HEK293 (cell line): ENCODE data around the gene TEX13D.

ENCODE experiments used
- CTCF ChIA-PET: fragments of 350-600 bp; formaldehyde crosslinking; extraction: SDS; loops from one replicate; lab custom pipeline; 2021; ENCODE audit warnings: antibody characterized with exemption; lab: Yijun Ruan, JAX
- POLR2A ChIA-PET: fragments of 300-600 bp; formaldehyde crosslinking; extraction: SDS; loops from one replicate; lab custom pipeline; 2020; ENCODE audit warnings: antibody characterized with exemption, inconsistent platforms; lab: Yijun Ruan, JAX
- H3K27ac ChIP-seq: fragments of 200-500 bp; sonication (Bioruptor generic); 2 replicates; pipeline ENCODE4 v1.5.1; 2014; ENCODE audit warnings: low read depth, low read length, control low read depth, inconsistent platforms; ENCODE audit errors: extremely low read depth
- H3K36me3 ChIP-seq, 2 experiments: fragments of 200-500 bp in 1 of 2; sonication (Bioruptor generic) in 1 of 2; 1 replicate in 1 of 2; 2 replicates in 1 of 2; pipeline ENCODE4 v1.5.1; 2014 to 2017; ENCODE audit warnings: inconsistent platforms in 2 of 2, low read length in 2 of 2; ENCODE audit not compliant: control insufficient read depth in 2 of 2, insufficient read depth in 1 of 2
- H3K4me1 ChIP-seq: fragments of 200-500 bp; sonication (Bioruptor generic); 2 replicates; pipeline ENCODE4 v1.5.1; 2014; ENCODE audit warnings: mild to moderate bottlenecking, low read length, inconsistent platforms; ENCODE audit not compliant: control insufficient read depth, insufficient read depth
- H3K4me3 ChIP-seq: 2 replicates; pipeline ENCODE4 v1.5.1; 2011; ENCODE audit warnings: low read depth, mild to moderate bottlenecking, control low read depth, low read length, moderate library complexity
- H3K9me3 ChIP-seq: fragments of 200-500 bp; sonication (Bioruptor generic); 2 replicates; pipeline ENCODE4 v1.5.1; 2014; ENCODE audit warnings: low read depth, low read length, inconsistent platforms; ENCODE audit not compliant: control insufficient read depth, insufficient read depth
- FEZF1 ChIP-seq: fragments of 450-650 bp; formaldehyde crosslinking; IDR thresholded peaks from 2 replicates; pipeline ENCODE4 v1.5.1; 2016; ENCODE audit warnings: missing biosample characterization, missing genetic modification characterization
- OSR2 ChIP-seq: fragments of 450-650 bp; formaldehyde crosslinking; IDR thresholded peaks from 2 replicates; pipeline ENCODE4 v1.5.1; 2016; ENCODE audit warnings: missing biosample characterization, missing genetic modification characterization
- PRDM10 ChIP-seq: fragments of 450-650 bp; formaldehyde crosslinking; IDR thresholded peaks from 2 replicates; pipeline ENCODE4 v1.5.1; 2016; ENCODE audit warnings: missing biosample characterization, missing genetic modification characterization
- SP7 ChIP-seq: fragments of 450-650 bp; formaldehyde crosslinking; IDR thresholded peaks from 2 replicates; pipeline ENCODE4 v1.5.1; 2016; ENCODE audit warnings: missing biosample characterization, missing genetic modification characterization
- ZBTB48 ChIP-seq: fragments of 450-650 bp; formaldehyde crosslinking; IDR thresholded peaks from 2 replicates; pipeline ENCODE4 v1.5.1; 2016; ENCODE audit warnings: missing biosample characterization, missing genetic modification characterization
- ZNF112 ChIP-seq: fragments of 450-650 bp; formaldehyde crosslinking; IDR thresholded peaks from 2 replicates; pipeline ENCODE4 v1.5.0; 2017; ENCODE audit warnings: missing biosample characterization, missing genetic modification characterization
- ZNF133 ChIP-seq: fragments of 450-650 bp; formaldehyde crosslinking; IDR thresholded peaks from 2 replicates; pipeline ENCODE4 v1.5.1; 2016; ENCODE audit warnings: missing biosample characterization, missing genetic modification characterization
- ZNF146 ChIP-seq: fragments of 450-650 bp; formaldehyde crosslinking; IDR thresholded peaks from 2 replicates; pipeline ENCODE4 v1.5.1; 2016; ENCODE audit warnings: missing biosample characterization, missing genetic modification characterization
- ZNF266 ChIP-seq: fragments of 450-650 bp; formaldehyde crosslinking; IDR thresholded peaks from 2 replicates; pipeline ENCODE4 v1.5.1; 2016; ENCODE audit warnings: missing biosample characterization, missing genetic modification characterization, low read depth
- ZNF404 ChIP-seq: fragments of 450-650 bp; formaldehyde crosslinking; IDR thresholded peaks from 2 replicates; pipeline ENCODE4 v1.5.1; 2017; ENCODE audit warnings: missing biosample characterization, missing genetic modification characterization
- ZNF433 ChIP-seq: fragments of 450-650 bp; formaldehyde crosslinking; IDR thresholded peaks from 2 replicates; pipeline ENCODE4 v1.5.1; 2016; ENCODE audit warnings: missing biosample characterization, missing genetic modification characterization, low read depth
- ZNF664 ChIP-seq: fragments of 450-650 bp; formaldehyde crosslinking; IDR thresholded peaks from 2 replicates; pipeline ENCODE4 v1.5.1; 2016; ENCODE audit warnings: missing biosample characterization, missing genetic modification characterization
- ZNF677 ChIP-seq: fragments of 450-650 bp; IDR thresholded peaks from 2 replicates; pipeline ENCODE4 v1.5.0; 2018; ENCODE audit warnings: missing biosample characterization, mild to moderate bottlenecking, missing genetic modification characterization, moderate library complexity
- ZNF76 ChIP-seq: fragments of 450-650 bp; formaldehyde crosslinking; IDR thresholded peaks from 2 replicates; pipeline ENCODE4; 2016; ENCODE audit warnings: low read depth, missing biosample characterization, missing genetic modification characterization, borderline replicate concordance
- ZSCAN16 ChIP-seq: fragments of 450-650 bp; formaldehyde crosslinking; IDR thresholded peaks from 2 replicates; pipeline ENCODE4 v1.5.1; 2016; ENCODE audit warnings: missing biosample characterization, missing genetic modification characterization
- ZSCAN30 ChIP-seq: fragments of 450-650 bp; IDR thresholded peaks from 2 replicates; pipeline ENCODE4 v1.5.1; 2018; ENCODE audit warnings: missing biosample characterization, mild to moderate bottlenecking, missing genetic modification characterization, moderate library complexity
- TF ChIP-seq, protein P1 (sequence below): fragments of 450-650 bp; formaldehyde crosslinking; IDR thresholded peaks from 2 replicates; pipeline ENCODE4 v1.5.1; 2017; ENCODE audit warnings: missing biosample characterization, missing genetic modification characterization
- TF ChIP-seq, protein P2 (sequence below): fragments of 450-650 bp; formaldehyde crosslinking; IDR thresholded peaks from 2 replicates; pipeline ENCODE4 v1.5.1; 2016; ENCODE audit warnings: missing biosample characterization, missing genetic modification characterization
- TF ChIP-seq, protein P3 (sequence below): fragments of 450-650 bp; formaldehyde crosslinking; IDR thresholded peaks from 2 replicates; pipeline ENCODE4 v1.5.1; 2016; ENCODE audit warnings: missing biosample characterization, missing genetic modification characterization, borderline replicate concordance

Gene TEX13D

DNA sequence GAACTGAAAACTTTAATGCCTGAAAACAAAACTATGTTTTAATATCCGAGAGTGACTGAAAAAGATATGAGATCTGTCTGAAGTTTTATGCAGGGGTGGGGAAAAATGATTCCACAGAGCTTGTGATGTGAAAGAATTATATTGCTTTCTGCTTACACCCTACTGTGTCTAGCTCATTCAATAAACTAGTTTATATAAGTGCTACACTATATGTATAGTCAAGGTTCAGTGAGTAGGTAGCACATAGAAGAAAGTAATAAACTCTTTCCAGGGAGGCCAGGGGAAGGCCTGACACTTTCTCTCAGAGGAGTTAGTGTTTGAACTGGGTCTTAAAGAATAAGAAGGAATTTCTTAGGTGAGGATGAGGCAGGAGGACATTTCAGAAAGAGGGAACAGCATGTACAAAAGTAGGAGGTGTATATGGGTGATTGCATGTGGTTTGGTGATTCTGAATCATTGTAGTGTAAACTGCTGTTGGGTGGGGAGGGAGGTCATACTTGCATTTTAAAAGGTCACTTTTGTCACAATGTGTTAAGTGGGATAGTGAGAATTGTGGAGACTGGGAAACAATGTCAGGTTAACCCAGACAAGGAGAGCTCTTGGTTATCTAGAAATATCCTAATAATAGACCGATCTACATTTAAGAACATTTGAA is 25.1 kb upstream of the TEX13D start (continued):
- TF ChIP-seq ZNF133 (tag by site-specific recombination) = no peak
- TF ChIP-seq PRDM10 = no peak
- TF ChIP-seq ZSCAN16 (tag by site-specific recombination) = no peak
- no peak for TF ChIP-seq ZNF146 (tag by site-specific recombination)
- no peak for TF ChIP-seq ZNF266
- TF ChIP-seq SP7 (tag by site-specific recombination) = no peak
- no peak for TF ChIP-seq ZNF677 (tag by site-specific recombination)
- peak; percentile 68; the same call in 1 of the 2 replicates for TF ChIP-seq OSR2 (tag by site-specific recombination)

DNA sequence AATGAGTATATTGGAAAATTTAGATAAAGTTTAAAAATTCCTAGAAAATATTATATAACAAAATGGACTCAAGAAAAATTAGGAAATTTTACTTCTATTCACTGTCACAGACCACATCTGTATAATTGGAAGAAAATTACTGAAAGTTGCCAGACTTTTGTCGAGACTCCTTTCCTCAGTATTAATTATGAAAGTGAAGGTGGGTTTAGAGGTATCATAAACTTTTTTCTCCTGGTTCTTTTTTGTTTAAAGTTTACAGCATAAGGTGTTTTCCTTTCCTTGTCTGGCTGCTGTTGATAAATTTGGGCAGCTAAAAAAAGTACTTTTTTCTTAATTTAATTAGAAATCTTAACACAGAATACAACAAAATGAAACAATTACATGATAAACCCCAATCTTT is 6.7 kb upstream of the TEX13D start:
- ChIA-PET POLR2A (no interaction called here), CTCF (interaction anchor here (0.6 kb wide), 1 partner anchor 14 kb away, joined by 3 read pairs; no protein-coding TSS in a partner anchor)

More for the DNA sequence above, 6.7 kb upstream of the TEX13D start:
- no peaks in the 10 kb centered on the region for H3K36me3 ChIP-seq
- TF ChIP-seq ZNF76 (tag by site-specific recombination) (no peak), ZBTB48 (tag by site-specific recombination) (no peak), ZNF112 (tag by site-specific recombination) (no peak), ZNF677 (tag by site-specific recombination) (no peak), ZNF664 (tag by site-specific recombination) (no peak), SP7 (tag by site-specific recombination) (no peak), ZNF433 (tag by site-specific recombination) (no peak), FEZF1 (tag by site-specific recombination) (no peak), ZNF133 (tag by site-specific recombination) (no peak), ZSCAN30 (tag by site-specific recombination) (no peak), ZNF404 (tag by site-specific recombination) (no peak)
- TF ChIP-seq, protein P1, sequence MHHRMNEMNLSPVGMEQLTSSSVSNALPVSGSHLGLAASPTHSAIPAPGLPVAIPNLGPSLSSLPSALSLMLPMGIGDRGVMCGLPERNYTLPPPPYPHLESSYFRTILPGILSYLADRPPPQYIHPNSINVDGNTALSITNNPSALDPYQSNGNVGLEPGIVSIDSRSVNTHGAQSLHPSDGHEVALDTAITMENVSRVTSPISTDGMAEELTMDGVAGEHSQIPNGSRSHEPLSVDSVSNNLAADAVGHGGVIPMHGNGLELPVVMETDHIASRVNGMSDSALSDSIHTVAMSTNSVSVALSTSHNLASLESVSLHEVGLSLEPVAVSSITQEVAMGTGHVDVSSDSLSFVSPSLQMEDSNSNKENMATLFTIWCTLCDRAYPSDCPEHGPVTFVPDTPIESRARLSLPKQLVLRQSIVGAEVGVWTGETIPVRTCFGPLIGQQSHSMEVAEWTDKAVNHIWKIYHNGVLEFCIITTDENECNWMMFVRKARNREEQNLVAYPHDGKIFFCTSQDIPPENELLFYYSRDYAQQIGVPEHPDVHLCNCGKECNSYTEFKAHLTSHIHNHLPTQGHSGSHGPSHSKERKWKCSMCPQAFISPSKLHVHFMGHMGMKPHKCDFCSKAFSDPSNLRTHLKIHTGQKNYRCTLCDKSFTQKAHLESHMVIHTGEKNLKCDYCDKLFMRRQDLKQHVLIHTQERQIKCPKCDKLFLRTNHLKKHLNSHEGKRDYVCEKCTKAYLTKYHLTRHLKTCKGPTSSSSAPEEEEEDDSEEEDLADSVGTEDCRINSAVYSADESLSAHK (tag by site-specific recombination) = no peak
- TF ChIP-seq, protein P2, sequence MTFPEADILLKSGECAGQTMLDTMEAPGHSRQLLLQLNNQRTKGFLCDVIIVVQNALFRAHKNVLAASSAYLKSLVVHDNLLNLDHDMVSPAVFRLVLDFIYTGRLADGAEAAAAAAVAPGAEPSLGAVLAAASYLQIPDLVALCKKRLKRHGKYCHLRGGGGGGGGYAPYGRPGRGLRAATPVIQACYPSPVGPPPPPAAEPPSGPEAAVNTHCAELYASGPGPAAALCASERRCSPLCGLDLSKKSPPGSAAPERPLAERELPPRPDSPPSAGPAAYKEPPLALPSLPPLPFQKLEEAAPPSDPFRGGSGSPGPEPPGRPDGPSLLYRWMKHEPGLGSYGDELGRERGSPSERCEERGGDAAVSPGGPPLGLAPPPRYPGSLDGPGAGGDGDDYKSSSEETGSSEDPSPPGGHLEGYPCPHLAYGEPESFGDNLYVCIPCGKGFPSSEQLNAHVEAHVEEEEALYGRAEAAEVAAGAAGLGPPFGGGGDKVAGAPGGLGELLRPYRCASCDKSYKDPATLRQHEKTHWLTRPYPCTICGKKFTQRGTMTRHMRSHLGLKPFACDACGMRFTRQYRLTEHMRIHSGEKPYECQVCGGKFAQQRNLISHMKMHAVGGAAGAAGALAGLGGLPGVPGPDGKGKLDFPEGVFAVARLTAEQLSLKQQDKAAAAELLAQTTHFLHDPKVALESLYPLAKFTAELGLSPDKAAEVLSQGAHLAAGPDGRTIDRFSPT = no peak
- TF ChIP-seq, protein P3, sequence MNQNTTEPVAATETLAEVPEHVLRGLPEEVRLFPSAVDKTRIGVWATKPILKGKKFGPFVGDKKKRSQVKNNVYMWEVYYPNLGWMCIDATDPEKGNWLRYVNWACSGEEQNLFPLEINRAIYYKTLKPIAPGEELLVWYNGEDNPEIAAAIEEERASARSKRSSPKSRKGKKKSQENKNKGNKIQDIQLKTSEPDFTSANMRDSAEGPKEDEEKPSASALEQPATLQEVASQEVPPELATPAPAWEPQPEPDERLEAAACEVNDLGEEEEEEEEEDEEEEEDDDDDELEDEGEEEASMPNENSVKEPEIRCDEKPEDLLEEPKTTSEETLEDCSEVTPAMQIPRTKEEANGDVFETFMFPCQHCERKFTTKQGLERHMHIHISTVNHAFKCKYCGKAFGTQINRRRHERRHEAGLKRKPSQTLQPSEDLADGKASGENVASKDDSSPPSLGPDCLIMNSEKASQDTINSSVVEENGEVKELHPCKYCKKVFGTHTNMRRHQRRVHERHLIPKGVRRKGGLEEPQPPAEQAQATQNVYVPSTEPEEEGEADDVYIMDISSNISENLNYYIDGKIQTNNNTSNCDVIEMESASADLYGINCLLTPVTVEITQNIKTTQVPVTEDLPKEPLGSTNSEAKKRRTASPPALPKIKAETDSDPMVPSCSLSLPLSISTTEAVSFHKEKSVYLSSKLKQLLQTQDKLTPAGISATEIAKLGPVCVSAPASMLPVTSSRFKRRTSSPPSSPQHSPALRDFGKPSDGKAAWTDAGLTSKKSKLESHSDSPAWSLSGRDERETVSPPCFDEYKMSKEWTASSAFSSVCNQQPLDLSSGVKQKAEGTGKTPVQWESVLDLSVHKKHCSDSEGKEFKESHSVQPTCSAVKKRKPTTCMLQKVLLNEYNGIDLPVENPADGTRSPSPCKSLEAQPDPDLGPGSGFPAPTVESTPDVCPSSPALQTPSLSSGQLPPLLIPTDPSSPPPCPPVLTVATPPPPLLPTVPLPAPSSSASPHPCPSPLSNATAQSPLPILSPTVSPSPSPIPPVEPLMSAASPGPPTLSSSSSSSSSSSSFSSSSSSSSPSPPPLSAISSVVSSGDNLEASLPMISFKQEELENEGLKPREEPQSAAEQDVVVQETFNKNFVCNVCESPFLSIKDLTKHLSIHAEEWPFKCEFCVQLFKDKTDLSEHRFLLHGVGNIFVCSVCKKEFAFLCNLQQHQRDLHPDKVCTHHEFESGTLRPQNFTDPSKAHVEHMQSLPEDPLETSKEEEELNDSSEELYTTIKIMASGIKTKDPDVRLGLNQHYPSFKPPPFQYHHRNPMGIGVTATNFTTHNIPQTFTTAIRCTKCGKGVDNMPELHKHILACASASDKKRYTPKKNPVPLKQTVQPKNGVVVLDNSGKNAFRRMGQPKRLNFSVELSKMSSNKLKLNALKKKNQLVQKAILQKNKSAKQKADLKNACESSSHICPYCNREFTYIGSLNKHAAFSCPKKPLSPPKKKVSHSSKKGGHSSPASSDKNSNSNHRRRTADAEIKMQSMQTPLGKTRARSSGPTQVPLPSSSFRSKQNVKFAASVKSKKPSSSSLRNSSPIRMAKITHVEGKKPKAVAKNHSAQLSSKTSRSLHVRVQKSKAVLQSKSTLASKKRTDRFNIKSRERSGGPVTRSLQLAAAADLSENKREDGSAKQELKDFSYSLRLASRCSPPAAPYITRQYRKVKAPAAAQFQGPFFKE = no peak
- H3K4me1 ChIP-seq = no peaks in the 10 kb centered on the region
- H3K4me3 ChIP-seq = no peak overlapping the region
- no peaks in the 10 kb centered on the region for H3K9me3 ChIP-seq
- no peak overlapping the region for H3K27ac ChIP-seq
